Endodermal cell (in vitro differentiated cells): Measurements from ENCODE around the gene CRYBB2. TPM values are rescaled to one million over a fixed set of nuclear protein-coding genes. Genes with fewer than 3 reads are reported as not detected.

Source experiments
- DNase-seq: peaks from one replicate; pipeline ENCODE4 v3.0.0-alpha.2; 2017
- H3K27ac ChIP-seq: 2 replicates; pipeline ENCODE4 v1.5.1; 2013; ENCODE audit warnings: mild to moderate bottlenecking, low read depth, low read length, moderate library complexity
- H3K27me3 ChIP-seq: 2 replicates; pipeline ENCODE4 v1.6.1; 2013; ENCODE audit warnings: mild to moderate bottlenecking, low read length, moderate library complexity; ENCODE audit not compliant: insufficient read depth, control insufficient read depth, poor library complexity, severe bottlenecking
- H3K36me3 ChIP-seq: 2 replicates; pipeline ENCODE4 v1.7.0; 2013; ENCODE audit warnings: mild to moderate bottlenecking, low read length, moderate library complexity; ENCODE audit not compliant: control insufficient read depth, insufficient read depth
- H3K4me1 ChIP-seq: one replicate; pipeline ENCODE4 v1.7.0; 2013; ENCODE audit warnings: low read length; ENCODE audit not compliant: control insufficient read depth, insufficient read depth
- H3K4me3 ChIP-seq: 2 replicates; pipeline ENCODE4 v1.5.1; 2013; ENCODE audit warnings: mild to moderate bottlenecking, low read length, moderate library complexity
- H3K9ac ChIP-seq: 2 replicates; pipeline ENCODE4 v1.6.1; 2013; ENCODE audit warnings: mild to moderate bottlenecking, low read length, moderate library complexity; ENCODE audit not compliant: poor library complexity, severe bottlenecking; ENCODE audit errors: extremely low read depth
- H3K9me3 ChIP-seq: 2 replicates; pipeline ENCODE4 v1.6.1; 2013; ENCODE audit warnings: mild to moderate bottlenecking, low read length, moderate library complexity; ENCODE audit not compliant: control insufficient read depth
- H3K27ac Mint-ChIP-seq: 2 replicates; pipeline ENCODE4 v1.8.0; 2020; ENCODE audit warnings: mixed read lengths
- H3K27me3 Mint-ChIP-seq: 2 replicates; pipeline ENCODE4 v1.8.0; 2021; ENCODE audit warnings: mild to moderate bottlenecking, mixed read lengths; ENCODE audit not compliant: insufficient read depth
- H3K36me3 Mint-ChIP-seq: 2 replicates; pipeline ENCODE4 v1.8.0; 2020; ENCODE audit warnings: low read depth, mixed read lengths
- H3K4me1 Mint-ChIP-seq: 2 replicates; pipeline ENCODE4 v1.8.0; 2020; ENCODE audit warnings: mixed read lengths
- H3K4me3 Mint-ChIP-seq: 2 replicates; pipeline ENCODE4 v1.8.0; 2020; ENCODE audit warnings: mild to moderate bottlenecking, moderate library complexity, mixed read lengths
- H3K9me3 Mint-ChIP-seq: 2 replicates; pipeline ENCODE4 v1.8.0; 2020; ENCODE audit warnings: mild to moderate bottlenecking, mixed read lengths
- CTCF ChIP-seq: fragments of 200-600 bp; sonication (generic); conservative IDR thresholded peaks from 2 replicates; pipeline ENCODE4 v1.5.0; 2021; ENCODE audit warnings: antibody characterized with exemption, mild to moderate bottlenecking
- WGBS, 2 experiments: methylation state at CpG; one replicate each; pipeline versions ENCODE4 v1.1.5 to v1.1.7; 2013; ENCODE audit warnings: missing lambda C conversion rate in 2 of 2, mixed read lengths in 1 of 2; ENCODE audit not compliant: insufficient coverage in 1 of 2, insufficient read length in 1 of 2; 5-methylcytosine and 5-hydroxymethylcytosine counted together
- total RNA-seq, 2 donors: library from RNA; stranded (reverse); fragmentation: NEBNext Ultra II Directional in 1 of 2; extraction: Animal tissue kit (Norgen Biotek cat#: 25700) in 1 of 2; gene quantifications; 2 replicates in 1 of 2; 3 replicates in 1 of 2; pipeline ENCODE4 v1.2.1, GENCODE V29; 2021

The CRYBB2 gene
- total RNA-seq, 2 donors from 2014 or later, result not detected

GRCh38 chr22:25205847-25206246, 13.6 kb upstream of the CRYBB2 start:
- Mint-ChIP-seq H3K9me3 (no peaks in the 10 kb centered on the region), H3K27me3 (no peaks in the 10 kb centered on the region), H3K4me3 (no peak overlapping the region), H3K27ac (no peak overlapping the region), H3K4me1 (no peaks in the 10 kb centered on the region), H3K36me3 (peaks cover 3% of the 10 kb centered on the region)
- H3K36me3 ChIP-seq, result peaks cover 6% of the 10 kb centered on the region
- no peaks in the 10 kb centered on the region for H3K9me3 ChIP-seq
- H3K9ac ChIP-seq, result no peak overlapping the region
- H3K4me3 ChIP-seq, result no peak overlapping the region
- no peak overlapping the region for H3K27ac ChIP-seq
- no peaks in the 10 kb centered on the region for H3K27me3 ChIP-seq
- DNase-seq, result no peak
- no peak for TF ChIP-seq CTCF
- no peaks in the 10 kb centered on the region for H3K4me1 ChIP-seq
- WGBS, 2 experiments, result 86 to 100% methylated on average over 1 of the region's 1 CpG

GRCh38 chr22:25206998-25207397, 12.4 kb upstream of the CRYBB2 start:
- no peak for TF ChIP-seq CTCF
- no peak for DNase-seq
- H3K4me3 Mint-ChIP-seq, result no peak overlapping the region
- Histone ChIP-seq H3K36me3 (peaks cover 6% of the 10 kb centered on the region), H3K4me3 (no peak overlapping the region), H3K9me3 (no peaks in the 10 kb centered on the region), H3K9ac (no peak overlapping the region), H3K4me1 (no peaks in the 10 kb centered on the region), H3K27me3 (no peaks in the 10 kb centered on the region), H3K27ac (no peak overlapping the region)
- H3K36me3 Mint-ChIP-seq, result peaks cover 3% of the 10 kb centered on the region
- WGBS, 2 experiments, result 95% methylated on average over 16 to 21 of the region's 21 CpGs
- no peak overlapping the region for H3K27ac Mint-ChIP-seq
- H3K4me1 Mint-ChIP-seq, result no peaks in the 10 kb centered on the region
- H3K27me3 Mint-ChIP-seq, result no peaks in the 10 kb centered on the region
- no peaks in the 10 kb centered on the region for H3K9me3 Mint-ChIP-seq

DNA sequence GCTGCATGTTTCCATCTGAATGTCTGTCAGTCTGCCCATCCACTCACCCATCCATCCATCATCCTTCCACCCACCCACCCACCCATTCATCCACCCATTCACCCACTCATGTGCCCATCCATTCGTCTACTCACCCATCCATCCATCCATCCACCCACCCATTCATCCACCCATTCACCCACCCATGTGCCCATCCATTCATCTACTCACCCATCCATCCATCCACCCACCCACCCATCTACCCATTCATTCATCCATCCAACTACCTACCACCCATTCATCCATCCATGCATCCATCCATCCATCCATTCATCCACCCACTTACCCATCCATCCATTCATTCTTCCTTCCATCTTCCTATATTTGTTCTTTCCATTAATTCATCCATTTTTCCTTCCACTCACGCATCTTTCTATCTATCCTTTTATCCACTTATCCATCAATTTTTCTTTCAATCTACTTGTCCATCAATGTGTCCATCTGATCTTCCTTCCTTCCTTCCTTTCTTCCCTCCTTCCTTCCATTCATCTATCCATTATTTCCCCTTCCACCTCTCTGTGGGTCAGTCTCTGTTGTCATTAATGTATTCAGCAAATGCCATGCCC, 11.8 kb upstream of the CRYBB2 start:
- Histone ChIP-seq H3K36me3 (peaks cover 6% of the 10 kb centered on the region), H3K27me3 (no peaks in the 10 kb centered on the region), H3K9ac (no peak overlapping the region), H3K9me3 (no peaks in the 10 kb centered on the region), H3K4me3 (no peak overlapping the region), H3K4me1 (no peaks in the 10 kb centered on the region), H3K27ac (no peak overlapping the region)
- TF ChIP-seq CTCF, result no peak
- H3K4me3 Mint-ChIP-seq, result no peak overlapping the region
- WGBS, 2 experiments, result 89% methylated on average over 1 of the region's 2 CpGs; no CpG with 5 or more reads in 1 of the 2 experiments
- H3K36me3 Mint-ChIP-seq, result peaks cover 3% of the 10 kb centered on the region
- no peaks in the 10 kb centered on the region for H3K27me3 Mint-ChIP-seq
- no peak for DNase-seq
- H3K4me1 Mint-ChIP-seq, result no peaks in the 10 kb centered on the region
- no peak overlapping the region for H3K27ac Mint-ChIP-seq
- H3K9me3 Mint-ChIP-seq, result peaks cover 2% of the 10 kb centered on the region
